ENCODE results near the gene ITGA3. TPM values are rescaled to one million over a fixed set of nuclear protein-coding genes. Genes with fewer than 3 reads are reported as not detected.

The ITGA3 gene
- polyA plus RNA-seq, 4 donors = 53.5 to 96.4 (median 72.0) TPM

DNA sequence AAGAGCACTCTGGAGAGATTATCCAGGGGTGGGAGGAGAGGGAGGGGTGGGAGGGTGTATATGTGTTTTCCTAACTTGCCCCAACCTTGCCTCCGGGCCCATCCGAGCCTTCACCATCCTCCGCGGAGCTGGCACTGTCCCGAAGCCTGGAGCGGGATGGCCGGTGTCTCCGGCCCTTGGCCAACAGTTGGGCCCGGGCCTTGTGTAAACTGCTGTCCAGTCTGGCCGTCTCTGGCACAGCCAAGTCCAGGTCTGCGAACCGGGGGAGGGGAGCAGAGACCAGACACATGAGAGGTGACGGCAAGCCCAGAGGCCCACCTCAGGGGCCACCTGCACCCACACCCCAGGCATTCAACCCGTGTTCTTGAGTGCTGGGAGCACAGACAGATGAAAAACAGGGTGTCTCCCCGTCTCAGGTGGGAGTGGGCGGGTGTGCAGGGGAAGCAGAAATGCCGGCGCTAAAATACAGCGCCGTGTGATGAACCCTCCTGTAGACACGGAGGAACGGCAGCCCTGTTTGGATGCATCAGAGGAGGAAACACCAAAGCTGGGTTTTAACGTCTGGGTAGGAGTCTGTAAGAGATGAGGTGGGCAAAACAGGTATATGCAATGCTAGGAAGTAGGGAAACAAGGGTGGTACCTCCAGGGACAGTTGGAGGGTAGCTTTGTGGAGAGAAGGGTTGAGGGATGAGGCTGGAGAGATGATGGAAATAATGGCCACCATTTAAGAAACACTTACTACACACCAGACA lies 62.3 kb downstream of the ITGA3 start:
- Histone ChIP-seq H3K4me3 (ENCODE audit: low read depth in 1 of 3, low read length in 3 of 3) (no peak overlapping the region), H3K9me3 (ENCODE audit: control insufficient read depth in 2 of 2, insufficient read depth in 1 of 2, low read depth in 1 of 2, low read length in 1 of 2) (no peaks in the 10 kb centered on the region), H3K4me1 (ENCODE audit: control insufficient read depth in 3 of 3, insufficient read depth in 2 of 3, low read depth in 1 of 3, low read length in 2 of 3) (peaks cover 0 to 21% (median 0%) of the 10 kb centered on the region in 3 donors), H3K27ac (ENCODE audit: low read depth in 1 of 3, low read length in 2 of 3) (no peak overlapping the region), H3K27me3 (ENCODE audit: control insufficient read depth in 3 of 3, insufficient read depth in 3 of 3, low read length in 3 of 3) (peaks cover 0 to 6% (median 2%) of the 10 kb centered on the region in 3 donors), H3K36me3 (ENCODE audit: control insufficient read depth in 3 of 3, insufficient read depth in 2 of 3, low read depth in 1 of 3, low read length in 3 of 3) (peaks cover 0 to 7% (median 0%) of the 10 kb centered on the region in 3 donors)
- no peak for FAIRE-seq
- no peak for DNase-seq
- WGBS, 3 donors = 77 to 87% (median 84%) methylated on average over 23 of the region's 23 CpGs

DNA sequence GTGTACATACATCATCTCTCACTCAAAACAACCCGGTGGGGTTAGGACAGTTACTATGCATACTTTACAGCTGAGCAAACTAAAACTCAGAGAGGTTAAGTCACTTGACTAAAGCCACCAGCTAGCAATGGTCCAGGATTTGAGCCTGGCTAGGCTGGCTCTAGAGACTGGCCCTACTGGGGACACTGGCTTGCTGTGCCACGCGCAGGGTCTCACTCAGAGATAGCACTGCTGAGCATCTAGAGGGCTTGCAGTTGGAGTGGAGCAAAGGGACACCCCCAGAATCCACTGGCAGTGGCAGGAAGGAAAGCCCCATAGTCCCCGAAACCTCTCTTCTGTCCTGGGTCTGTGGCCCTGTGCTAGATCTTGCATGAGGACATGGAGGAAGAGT lies 62.9 kb downstream of the ITGA3 start:
- H3K9me3 ChIP-seq (ENCODE audit: control insufficient read depth in 2 of 2, insufficient read depth in 1 of 2, low read depth in 1 of 2, low read length in 1 of 2) = no peaks in the 10 kb centered on the region
- FAIRE-seq (no peak), DNase-seq (no peak)
- peaks cover 0 to 20% (median 2%) of the 10 kb centered on the region in 3 donors for H3K4me1 ChIP-seq (ENCODE audit: control insufficient read depth in 3 of 3, insufficient read depth in 2 of 3, low read depth in 1 of 3, low read length in 2 of 3)
- no peak overlapping the region for H3K27ac ChIP-seq (ENCODE audit: low read depth in 1 of 3, low read length in 2 of 3)
- WGBS, 3 donors = 84 to 88% (median 85%) methylated on average over 4 of the region's 4 CpGs
- peaks cover 0 to 11% (median 0%) of the 10 kb centered on the region in 3 donors for H3K36me3 ChIP-seq (ENCODE audit: control insufficient read depth in 3 of 3, insufficient read depth in 2 of 3, low read depth in 1 of 3, low read length in 3 of 3)
- H3K4me3 ChIP-seq (ENCODE audit: low read depth in 1 of 3, low read length in 3 of 3) = no peak overlapping the region
- H3K27me3 ChIP-seq (ENCODE audit: control insufficient read depth in 3 of 3, insufficient read depth in 3 of 3, low read length in 3 of 3) = peaks cover 0 to 6% (median 2%) of the 10 kb centered on the region in 3 donors

- H3K4me3 ChIP-seq (ENCODE audit: low read depth in 1 of 3, low read length in 3 of 3) = no peak overlapping the region
- DNase-seq (no peak), FAIRE-seq (no peak)
- peaks cover 0 to 7% (median 0%) of the 10 kb centered on the region in 3 donors for H3K36me3 ChIP-seq (ENCODE audit: control insufficient read depth in 3 of 3, insufficient read depth in 2 of 3, low read depth in 1 of 3, low read length in 3 of 3)
- H3K27me3 ChIP-seq (ENCODE audit: control insufficient read depth in 3 of 3, insufficient read depth in 3 of 3, low read length in 3 of 3) = peaks cover 0 to 6% (median 2%) of the 10 kb centered on the region in 3 donors
- H3K27ac ChIP-seq (ENCODE audit: low read depth in 1 of 3, low read length in 2 of 3) = no peak overlapping the region
- peaks cover 0 to 13% (median 2%) of the 10 kb centered on the region in 3 donors for H3K4me1 ChIP-seq (ENCODE audit: control insufficient read depth in 3 of 3, insufficient read depth in 2 of 3, low read depth in 1 of 3, low read length in 2 of 3)
- 77 to 86% (median 81%) methylated on average over 7 of the region's 7 CpGs for WGBS, 3 donors
- H3K9me3 ChIP-seq (ENCODE audit: control insufficient read depth in 2 of 2, insufficient read depth in 1 of 2, low read depth in 1 of 2, low read length in 1 of 2) = no peaks in the 10 kb centered on the region
Measured at GRCh38 chr17:50120475-50121253, 64.8 kb downstream of the ITGA3 start.

GRCh38 chr17:50122945-50123344 lies 67.0 kb downstream of the ITGA3 start:
- Histone ChIP-seq H3K4me1 (ENCODE audit: control insufficient read depth in 3 of 3, insufficient read depth in 2 of 3, low read depth in 1 of 3, low read length in 2 of 3) (peaks cover 0 to 6% (median 2%) of the 10 kb centered on the region in 3 donors), H3K27me3 (ENCODE audit: control insufficient read depth in 3 of 3, insufficient read depth in 3 of 3, low read length in 3 of 3) (peaks cover 0 to 4% (median 0%) of the 10 kb centered on the region in 3 donors), H3K36me3 (ENCODE audit: control insufficient read depth in 3 of 3, insufficient read depth in 2 of 3, low read depth in 1 of 3, low read length in 3 of 3) (peaks cover 0 to 7% (median 0%) of the 10 kb centered on the region in 3 donors), H3K4me3 (ENCODE audit: low read depth in 1 of 3, low read length in 3 of 3) (no peak overlapping the region), H3K9me3 (ENCODE audit: control insufficient read depth in 2 of 2, insufficient read depth in 1 of 2, low read depth in 1 of 2, low read length in 1 of 2) (no peaks in the 10 kb centered on the region), H3K27ac (ENCODE audit: low read depth in 1 of 3, low read length in 2 of 3) (no peak overlapping the region)
- 88 to 92% (median 89%) methylated on average over 3 of the region's 3 CpGs for WGBS, 3 donors
- FAIRE-seq = no peak
- DNase-seq = no peak

DNA sequence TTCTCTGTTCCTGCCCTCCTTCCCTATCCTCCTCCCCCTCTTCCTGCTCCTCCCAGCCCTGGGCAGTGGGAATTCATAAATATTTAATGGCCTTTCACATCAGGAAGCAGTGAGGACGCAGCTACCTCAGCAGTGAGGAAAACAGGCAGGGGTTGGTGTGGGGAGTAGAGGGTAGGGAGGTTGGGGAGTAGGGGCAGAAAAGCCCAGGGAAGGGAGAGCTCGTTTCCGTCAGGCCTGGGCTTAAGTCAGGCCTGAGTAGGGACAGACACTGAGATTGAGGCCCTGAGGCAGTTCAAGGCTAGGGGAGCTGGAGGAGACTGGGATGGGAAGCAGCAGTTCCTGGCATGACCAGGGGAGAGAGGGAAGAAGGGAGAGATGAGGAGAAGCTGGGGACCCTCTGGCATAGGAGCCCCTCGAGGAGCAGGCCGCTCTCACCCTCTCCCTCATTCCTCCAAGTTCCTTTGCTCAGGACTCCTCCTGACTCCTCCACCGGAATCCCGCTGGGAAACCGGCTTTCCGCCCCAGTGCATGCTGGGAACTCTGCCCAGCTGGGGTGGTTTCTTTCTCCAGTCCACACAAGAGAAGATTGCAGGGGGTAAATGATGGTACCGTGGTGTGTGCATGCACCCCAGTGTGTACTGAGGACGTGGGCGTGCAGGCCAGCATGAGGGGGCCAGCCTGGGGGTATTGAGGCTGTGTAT lies 67.9 kb downstream of the ITGA3 start:
- 30 to 51% (median 45%) methylated on average over 11 to 12 of the region's 12 CpGs for WGBS, 3 donors
- Histone ChIP-seq H3K4me1 (ENCODE audit: control insufficient read depth in 3 of 3, insufficient read depth in 2 of 3, low read depth in 1 of 3, low read length in 2 of 3) (peaks cover 5 to 10% (median 7%) of the 10 kb centered on the region in 3 donors), H3K27me3 (ENCODE audit: control insufficient read depth in 3 of 3, insufficient read depth in 3 of 3, low read length in 3 of 3) (no peaks in the 10 kb centered on the region), H3K9me3 (ENCODE audit: control insufficient read depth in 2 of 2, insufficient read depth in 1 of 2, low read depth in 1 of 2, low read length in 1 of 2) (no peaks in the 10 kb centered on the region), H3K27ac (ENCODE audit: low read depth in 1 of 3, low read length in 2 of 3) (peak overlapping the region in 2 of 3 donors; percentile 8 to 29), H3K36me3 (ENCODE audit: control insufficient read depth in 3 of 3, insufficient read depth in 2 of 3, low read depth in 1 of 3, low read length in 3 of 3) (peaks cover 0 to 7% (median 0%) of the 10 kb centered on the region in 3 donors), H3K4me3 (ENCODE audit: low read depth in 1 of 3, low read length in 3 of 3) (no peak overlapping the region)
- peak in 1 of 2 donors; percentile 35 for DNase-seq
- FAIRE-seq = no peak

DNA sequence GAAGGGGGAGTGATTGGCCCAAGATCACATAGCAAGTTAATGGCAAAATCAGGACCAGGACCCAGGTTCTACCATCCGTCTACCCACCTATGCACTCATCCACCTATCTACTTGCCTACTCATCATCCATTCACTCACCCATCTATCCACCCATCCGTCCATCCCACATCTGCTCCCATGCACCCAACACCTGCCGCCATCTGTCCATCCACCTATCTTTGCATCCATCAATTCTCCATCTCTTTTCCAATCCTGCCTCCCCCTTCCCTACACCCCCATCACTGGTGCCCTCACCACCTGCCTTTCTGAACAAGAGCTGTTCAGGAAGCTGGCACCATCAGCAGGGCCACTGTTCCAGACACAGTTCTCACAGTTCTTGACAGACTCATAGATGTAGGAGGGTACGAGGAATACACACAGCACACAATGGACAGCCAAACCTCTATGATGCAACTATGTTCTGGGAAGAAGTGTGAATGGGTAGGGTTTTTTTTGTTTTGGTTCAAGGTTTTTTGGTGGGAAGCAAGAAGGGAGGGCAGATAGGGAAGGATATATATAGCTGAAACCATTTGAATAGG lies 69.6 kb downstream of the ITGA3 start:
- Histone ChIP-seq H3K9me3 (ENCODE audit: control insufficient read depth in 2 of 2, insufficient read depth in 1 of 2, low read depth in 1 of 2, low read length in 1 of 2) (no peaks in the 10 kb centered on the region), H3K36me3 (ENCODE audit: control insufficient read depth in 3 of 3, insufficient read depth in 2 of 3, low read depth in 1 of 3, low read length in 3 of 3) (peaks cover 0 to 7% (median 0%) of the 10 kb centered on the region in 3 donors), H3K27me3 (ENCODE audit: control insufficient read depth in 3 of 3, insufficient read depth in 3 of 3, low read length in 3 of 3) (peaks cover 0 to 4% (median 0%) of the 10 kb centered on the region in 3 donors), H3K4me1 (ENCODE audit: control insufficient read depth in 3 of 3, insufficient read depth in 2 of 3, low read depth in 1 of 3, low read length in 2 of 3) (peaks cover 5 to 20% (median 12%) of the 10 kb centered on the region in 3 donors), H3K27ac (ENCODE audit: low read depth in 1 of 3, low read length in 2 of 3) (no peak overlapping the region), H3K4me3 (ENCODE audit: low read depth in 1 of 3, low read length in 3 of 3) (no peak overlapping the region)
- 94 to 95% (median 95%) methylated on average over 4 of the region's 4 CpGs for WGBS, 3 donors
- no peak for DNase-seq
- FAIRE-seq = no peak

DNA sequence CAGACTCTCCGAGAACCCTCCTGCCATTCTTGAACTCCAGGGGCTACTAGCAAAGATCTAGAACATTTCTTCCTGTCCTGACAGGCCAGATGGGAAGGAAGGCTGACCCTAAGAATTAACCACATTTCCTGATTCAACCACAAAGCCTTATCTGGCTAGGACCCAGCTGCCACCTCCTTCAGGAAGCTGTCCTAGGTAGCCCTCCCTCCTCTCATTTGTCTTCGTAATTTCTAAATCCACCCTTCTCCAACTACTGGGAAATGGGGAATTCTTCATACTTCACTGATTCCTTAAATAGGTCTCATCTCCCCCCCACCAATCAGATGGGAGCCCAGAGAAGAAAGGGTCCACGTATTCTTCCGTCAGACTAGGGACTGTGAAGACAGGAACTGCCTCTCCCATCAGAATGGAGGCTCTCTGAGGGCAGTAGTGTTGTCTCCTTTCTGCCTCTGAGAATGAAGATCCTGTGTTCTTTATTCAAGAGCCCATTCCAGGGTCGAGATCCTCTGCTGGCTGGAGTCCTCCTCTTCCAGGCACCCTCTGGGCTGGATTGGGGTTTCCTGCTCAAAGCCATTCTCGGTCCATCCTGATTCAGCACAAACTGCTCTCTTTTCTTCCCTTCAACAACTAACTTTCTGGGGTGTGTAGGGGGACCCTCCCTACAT lies 71.9 kb downstream of the ITGA3 start:
- Histone ChIP-seq H3K9me3 (ENCODE audit: control insufficient read depth in 2 of 2, insufficient read depth in 1 of 2, low read depth in 1 of 2, low read length in 1 of 2) (no peaks in the 10 kb centered on the region), H3K27me3 (ENCODE audit: control insufficient read depth in 3 of 3, insufficient read depth in 3 of 3, low read length in 3 of 3) (peaks cover 0 to 10% (median 0%) of the 10 kb centered on the region in 3 donors), H3K36me3 (ENCODE audit: control insufficient read depth in 3 of 3, insufficient read depth in 2 of 3, low read depth in 1 of 3, low read length in 3 of 3) (peaks cover 0 to 4% (median 0%) of the 10 kb centered on the region in 3 donors), H3K4me1 (ENCODE audit: control insufficient read depth in 3 of 3, insufficient read depth in 2 of 3, low read depth in 1 of 3, low read length in 2 of 3) (peaks cover 5 to 25% (median 12%) of the 10 kb centered on the region in 3 donors), H3K27ac (ENCODE audit: low read depth in 1 of 3, low read length in 2 of 3) (no peak overlapping the region), H3K4me3 (ENCODE audit: low read depth in 1 of 3, low read length in 3 of 3) (no peak overlapping the region)
- DNase-seq = no peak
- no peak for FAIRE-seq
- 52 to 68% (median 56%) methylated on average over 6 of the region's 6 CpGs for whole genome bisulfite sequencing, 3 donors

Measured in small intestine (tissue), 7 donors.